Left ventricle myocardium inferior (tissue), 1 donor: ENCODE data around the gene C1orf159. TPM values are rescaled to one million over a fixed set of nuclear protein-coding genes. Genes with fewer than 3 reads are reported as not detected.

Experiments used
- DNase-seq: peaks from one replicate; pipeline ENCODE4 v3.0.0-alpha.2; 2020
- H3K27ac ChIP-seq: fragments of 200-600 bp; replicated peaks from 2 replicates; pipeline ENCODE4 v1.8.0; 2021
- H3K27me3 ChIP-seq: fragments of 200-600 bp; 2 replicates; pipeline ENCODE4 v1.8.0; 2021; ENCODE audit warnings: low read depth
- H3K36me3 ChIP-seq: fragments of 200-600 bp; 2 replicates; pipeline ENCODE4 v1.8.0; 2021
- H3K4me1 ChIP-seq: fragments of 200-600 bp; 2 replicates; pipeline ENCODE4 v1.8.0; 2021
- H3K4me3 ChIP-seq: fragments of 200-600 bp; 2 replicates; pipeline ENCODE4 v1.8.0; 2021; ENCODE audit warnings: mild to moderate bottlenecking, moderate library complexity
- H3K9me3 ChIP-seq: fragments of 200-600 bp; replicated peaks from 2 replicates; pipeline ENCODE4 v1.8.0; 2021
- CTCF ChIP-seq: fragments of 200-600 bp; IDR thresholded peaks from 2 replicates; pipeline ENCODE4 v1.8.0; 2021; ENCODE audit warnings: antibody characterized with exemption, mild to moderate bottlenecking, borderline replicate concordance
- intact Hi-C: fragments of 100-400 bp; cut with micrococcal nuclease; formaldehyde crosslinking; loops from one replicate; pipeline ENCODE4 v1.11.0; 2022
- long read RNA-seq: library from polyadenylated mRNA; unstranded; transcript quantifications from one replicate; pipeline ENCODE4 v2.0.0, GENCODE V29; 2021
- total RNA-seq: library from RNA; stranded (reverse); fragmentation: NEBNext Ultra II Directional; extraction: Animal tissue kit (Norgen Biotek cat#: 25700); gene quantifications from one replicate; pipeline ENCODE4 v1.2.1, GENCODE V29; 2021
- donor health status: DM: no; HTN: yes; CAD: no; lungs with severe emphysema.

C1orf159 gene
- total RNA-seq, result 3.8 TPM
- long read RNA-seq, partial matches to known transcripts, result 6 of 15 reads
- long read RNA-seq, other reads (novel, unspliced or antisense), result 7 of 15 reads

GRCh38 chr1:1115786-1116700 lies at the start of gene C1orf159:
TSS of gene C1orf159 (minus strand) at chr1:1116089. CDS start at chr1:1091543, 24,546 bp downstream.
- Histone ChIP-seq H3K9me3 (peaks cover 12% of the 10 kb centered on the region), H3K27me3 (peaks cover 38% of the 10 kb centered on the region), H3K4me3 (peak within 1 kb of the TSS; percentile 95), H3K36me3 (peaks cover 17% of the 10 kb centered on the region), H3K4me1 (peaks cover 16% of the 10 kb centered on the region), H3K27ac (peak within 1 kb of the TSS; percentile 86)
- peak; percentile 99 for DNase-seq
- no peak for TF ChIP-seq CTCF
- intact Hi-C loops, result no loop called here

GRCh38 chr1:1165485-1165884 lies 49.6 kb upstream of the C1orf159 start:
- no peaks in the 10 kb centered on the region for H3K9me3 ChIP-seq
- TF ChIP-seq CTCF, result no peak
- intact Hi-C loops, result no loop called here
- H3K27me3 ChIP-seq, result peaks cover 99% of the 10 kb centered on the region
- H3K27ac ChIP-seq, result no peak overlapping the region
- no peaks in the 10 kb centered on the region for H3K4me1 ChIP-seq
- no peak overlapping the region for H3K4me3 ChIP-seq
- no peaks in the 10 kb centered on the region for H3K36me3 ChIP-seq
- DNase-seq, result no peak

- intact Hi-C loops, result no loop called here
- no peaks in the 10 kb centered on the region for H3K9me3 ChIP-seq
- H3K27ac ChIP-seq, result no peak overlapping the region
- no peaks in the 10 kb centered on the region for H3K4me1 ChIP-seq
- H3K36me3 ChIP-seq, result no peaks in the 10 kb centered on the region
- no peak overlapping the region for H3K4me3 ChIP-seq
- TF ChIP-seq CTCF, result no peak
- peaks cover 99% of the 10 kb centered on the region for H3K27me3 ChIP-seq
- no peak for DNase-seq
Observed at GRCh38 chr1:1164701-1165451, 49.0 kb upstream of the C1orf159 start.

- intact Hi-C loops, result no loop called here
- peaks cover 93% of the 10 kb centered on the region for H3K27me3 ChIP-seq
- H3K9me3 ChIP-seq, result no peaks in the 10 kb centered on the region
Observed at GRCh38 chr1:1164361-1164700, 48.4 kb upstream of the C1orf159 start.

More at GRCh38 chr1:1164361-1164700, 48.4 kb upstream of the C1orf159 start:
- no peak for TF ChIP-seq CTCF
- DNase-seq, result no peak
- Histone ChIP-seq H3K4me3 (no peak overlapping the region), H3K4me1 (no peaks in the 10 kb centered on the region), H3K27ac (no peak overlapping the region), H3K36me3 (no peaks in the 10 kb centered on the region)
